NCI-H1436 (cell line): ENCODE data around the gene NPRL2.

Experiments
- DNase-seq: peaks from one replicate; lab custom pipeline; 2025; lab: John Stamatoyannopoulos, UW

NPRL2 gene

GRCh38 chr3:50350527-50351322 lies at the start of gene NPRL2, which contains the start of gene CYB561D2:
Gene NPRL2 (minus strand): TSS chr3:50350775. CDS start chr3:50350652, 123 bp downstream.
Gene CYB561D2 (plus strand): TSS chr3:50350862. CDS start chr3:50351434, 572 bp downstream.
- peak; percentile 74 for DNase-seq

- no peak for DNase-seq
Observed at GRCh38 chr3:50396502-50396901, 45.9 kb upstream of the NPRL2 start.

GRCh38 chr3:50395070-50395860 lies 44.7 kb upstream of the NPRL2 start:
- no peak for DNase-seq

- DNase-seq, result no peak
Observed at GRCh38 chr3:50393061-50393460, 42.5 kb upstream of the NPRL2 start.

- no peak for DNase-seq
Observed at GRCh38 chr3:50392101-50392715, 41.6 kb upstream of the NPRL2 start.

- no peak for DNase-seq
Observed at GRCh38 chr3:50390508-50391224, 40.1 kb upstream of the NPRL2 start.

GRCh38 chr3:50389414-50389767 lies 38.8 kb upstream of the NPRL2 start:
- DNase-seq, result no peak

GRCh38 chr3:50388720-50389413 lies 38.3 kb upstream of the NPRL2 start:
- no peak for DNase-seq

- no peak for DNase-seq
Observed at GRCh38 chr3:50388016-50388719, 37.6 kb upstream of the NPRL2 start.

- DNase-seq, result no peak
Observed at GRCh38 chr3:50385754-50386153, 35.2 kb upstream of the NPRL2 start.

GRCh38 chr3:50383750-50384149 lies 33.2 kb upstream of the NPRL2 start:
- no peak for DNase-seq

- no peak for DNase-seq
Observed at GRCh38 chr3:50382722-50383121, 32.1 kb upstream of the NPRL2 start.

GRCh38 chr3:50381383-50381782 lies 30.8 kb upstream of the NPRL2 start:
- DNase-seq, result peak; percentile 41

GRCh38 chr3:50380405-50381085 lies 30.0 kb upstream of the NPRL2 start:
- no peak for DNase-seq

- DNase-seq, result no peak
Observed at GRCh38 chr3:50378757-50379156, 28.2 kb upstream of the NPRL2 start.

- no peak for DNase-seq
Observed at GRCh38 chr3:50378024-50378423, 27.4 kb upstream of the NPRL2 start.

GRCh38 chr3:50375258-50375931 lies 24.8 kb upstream of the NPRL2 start:
- no peak for DNase-seq

GRCh38 chr3:50374363-50375257 lies 24.0 kb upstream of the NPRL2 start:
- DNase-seq, result no peak
